ENCODE data around the gene SCAMP3.

DNA sequence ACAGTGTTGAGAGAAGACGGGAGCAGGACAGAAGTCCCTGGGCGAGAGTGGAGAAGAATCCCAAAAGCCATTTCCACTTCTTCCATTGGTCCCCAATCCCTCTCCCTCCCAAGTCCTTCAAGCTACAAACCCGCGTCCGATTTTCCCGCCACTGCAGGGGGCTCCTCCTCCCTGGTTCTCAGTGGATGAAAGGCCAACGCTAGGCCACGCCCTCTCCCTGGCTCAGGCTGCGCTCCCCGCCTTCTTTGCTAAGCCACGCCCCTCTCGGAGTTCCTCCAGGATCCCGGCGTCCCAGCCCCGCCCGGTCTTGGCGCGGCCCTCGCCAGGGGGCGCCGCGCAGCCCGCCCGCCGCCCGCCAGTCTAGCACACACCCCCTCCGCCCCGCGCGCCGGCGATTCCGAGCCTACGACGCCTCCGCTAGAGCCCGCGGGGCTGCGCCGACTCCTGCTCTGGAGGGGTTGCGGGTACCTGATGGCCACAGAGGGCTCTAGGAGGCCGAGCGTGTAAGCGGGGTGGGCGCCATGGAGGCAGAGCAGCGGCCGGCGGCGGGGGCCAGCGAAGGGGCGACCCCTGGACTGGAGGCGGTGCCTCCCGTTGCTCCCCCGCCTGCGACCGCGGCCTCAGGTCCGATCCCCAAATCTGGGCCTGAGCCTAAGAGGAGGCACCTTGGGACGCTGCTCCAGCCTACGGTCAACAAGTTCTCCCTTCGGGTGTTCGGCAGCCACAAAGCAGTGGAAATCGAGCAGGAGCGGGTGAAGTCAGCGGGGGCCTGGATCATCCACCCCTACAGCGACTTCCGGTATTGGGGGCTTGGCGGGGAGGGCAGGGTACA is 15.1 kb upstream of the SCAMP3 start, which contains the start of gene HCN3:
- TF ChIP-seq, protein P1, sequence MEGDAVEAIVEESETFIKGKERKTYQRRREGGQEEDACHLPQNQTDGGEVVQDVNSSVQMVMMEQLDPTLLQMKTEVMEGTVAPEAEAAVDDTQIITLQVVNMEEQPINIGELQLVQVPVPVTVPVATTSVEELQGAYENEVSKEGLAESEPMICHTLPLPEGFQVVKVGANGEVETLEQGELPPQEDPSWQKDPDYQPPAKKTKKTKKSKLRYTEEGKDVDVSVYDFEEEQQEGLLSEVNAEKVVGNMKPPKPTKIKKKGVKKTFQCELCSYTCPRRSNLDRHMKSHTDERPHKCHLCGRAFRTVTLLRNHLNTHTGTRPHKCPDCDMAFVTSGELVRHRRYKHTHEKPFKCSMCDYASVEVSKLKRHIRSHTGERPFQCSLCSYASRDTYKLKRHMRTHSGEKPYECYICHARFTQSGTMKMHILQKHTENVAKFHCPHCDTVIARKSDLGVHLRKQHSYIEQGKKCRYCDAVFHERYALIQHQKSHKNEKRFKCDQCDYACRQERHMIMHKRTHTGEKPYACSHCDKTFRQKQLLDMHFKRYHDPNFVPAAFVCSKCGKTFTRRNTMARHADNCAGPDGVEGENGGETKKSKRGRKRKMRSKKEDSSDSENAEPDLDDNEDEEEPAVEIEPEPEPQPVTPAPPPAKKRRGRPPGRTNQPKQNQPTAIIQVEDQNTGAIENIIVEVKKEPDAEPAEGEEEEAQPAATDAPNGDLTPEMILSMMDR (IDR thresholded peaks at IDR 0.05) = peak in 5 of 7 experiments; percentile 8 to 88 (median 64)
- TF ChIP-seq POLR2AphosphoS5 (IDR thresholded peaks at IDR 0.05) = peak in 2 of 3 donors; percentile 17 to 84

Measured in stomach (tissue), 4 donors.